Measurements from ENCODE around the gene ADORA1.

Gene ADORA1

GRCh38 chr1:203174324-203174985 is 46.9 kb downstream of the ADORA1 start:
- DNase-seq (ENCODE audit: low read depth): no peak

GRCh38 chr1:203175237-203175826 is 47.8 kb downstream of the ADORA1 start, which contains the start of gene MYBPH:
Gene MYBPH (minus strand): TSS chr1:203175826. CDS start chr1:203175755, 71 bp downstream.
- no peak for DNase-seq (ENCODE audit: low read depth)

GRCh38 chr1:203175827-203176241 is 48.3 kb downstream of the ADORA1 start:
- DNase-seq (ENCODE audit: low read depth): no peak

GRCh38 chr1:203176273-203177035 is 48.9 kb downstream of the ADORA1 start:
- DNase-seq (ENCODE audit: low read depth): no peak

GRCh38 chr1:203177036-203177405 is 49.5 kb downstream of the ADORA1 start:
- DNase-seq (ENCODE audit: low read depth): no peak

GRCh38 chr1:203177470-203178039 is 50.0 kb downstream of the ADORA1 start:
- no peak for DNase-seq (ENCODE audit: low read depth)

- DNase-seq (ENCODE audit: low read depth): no peak
These were observed 50.6 kb downstream of the ADORA1 start for GRCh38 chr1:203178083-203178482.

- no peak for DNase-seq (ENCODE audit: low read depth)
These were observed 51.5 kb downstream of the ADORA1 start for GRCh38 chr1:203178821-203179666.

GRCh38 chr1:203179667-203180005 is 52.1 kb downstream of the ADORA1 start:
- DNase-seq (ENCODE audit: low read depth): no peak

GRCh38 chr1:203180611-203181330 is 53.2 kb downstream of the ADORA1 start:
- no peak for DNase-seq (ENCODE audit: low read depth)

GRCh38 chr1:203181586-203182386 is 54.3 kb downstream of the ADORA1 start:
- DNase-seq (ENCODE audit: low read depth): no peak

GRCh38 chr1:203182387-203182953 is 54.9 kb downstream of the ADORA1 start:
- DNase-seq (ENCODE audit: low read depth): no peak

GRCh38 chr1:203183828-203184227 is 56.3 kb downstream of the ADORA1 start:
- DNase-seq (ENCODE audit: low read depth): no peak

- no peak for DNase-seq (ENCODE audit: low read depth)
These were observed 56.9 kb downstream of the ADORA1 start for GRCh38 chr1:203184467-203184866.

- DNase-seq (ENCODE audit: low read depth): no peak
These were observed 57.5 kb downstream of the ADORA1 start for GRCh38 chr1:203185061-203185461.

- DNase-seq (ENCODE audit: low read depth): no peak
These were observed 58.1 kb downstream of the ADORA1 start for GRCh38 chr1:203185585-203185984.

- no peak for DNase-seq (ENCODE audit: low read depth)
These were observed 58.5 kb downstream of the ADORA1 start for GRCh38 chr1:203186091-203186445.

GRCh38 chr1:203186446-203187303 is 59.1 kb downstream of the ADORA1 start, which contains the start of gene CHI3L1:
Gene CHI3L1 (minus strand): TSS chr1:203186704. CDS start chr1:203186623, 81 bp downstream.
- DNase-seq (ENCODE audit: low read depth): no peak

- DNase-seq (ENCODE audit: low read depth): no peak
These were observed 59.8 kb downstream of the ADORA1 start for GRCh38 chr1:203187304-203187685.
